Progenitor cell of endocrine pancreas (in vitro differentiated cells): ENCODE data around the gene NDUFA6. TPM values are rescaled to one million over a fixed set of nuclear protein-coding genes. Genes with fewer than 3 reads are reported as not detected.
"Not testable (repeated sequence)": the region's sequence is repeated elsewhere in the genome, so short reads cannot be mapped to it uniquely, and the experiment has no call there.

ENCODE experiments used
- DNase-seq: peaks from one replicate; pipeline ENCODE4 v3.0.0; 2021; ENCODE audit warnings: low spot score; ENCODE audit not compliant: unreplicated experiment
- H3K27ac Mint-ChIP-seq: 2 replicates; pipeline ENCODE4 v1.8.0; 2021; ENCODE audit warnings: mild to moderate bottlenecking, moderate library complexity, mixed read lengths
- H3K27me3 Mint-ChIP-seq: 2 replicates; pipeline ENCODE4 v1.8.0; 2021; ENCODE audit warnings: mixed read lengths
- H3K36me3 Mint-ChIP-seq: 2 replicates; pipeline ENCODE4 v1.8.0; 2022; ENCODE audit warnings: mixed read lengths; ENCODE audit not compliant: insufficient read depth
- H3K4me1 Mint-ChIP-seq: 2 replicates; pipeline ENCODE4 v1.8.0; 2021; ENCODE audit warnings: low read depth, mixed read lengths
- H3K4me3 Mint-ChIP-seq: 2 replicates; pipeline ENCODE4 v1.8.0; 2021; ENCODE audit warnings: low read depth, mild to moderate bottlenecking, moderate library complexity, mixed read lengths
- H3K9me3 Mint-ChIP-seq: 2 replicates; pipeline ENCODE4 v1.8.0; 2021; ENCODE audit warnings: low read depth, mixed read lengths
- total RNA-seq: library from RNA; stranded (reverse); gene quantifications from 2 replicates; pipeline ENCODE4 v1.2.1, GENCODE V29; 2021
- TF ChIP-seq, protein P1 (sequence below): fragments of 200-600 bp; sonication (generic); IDR thresholded peaks from one replicate; pipeline ENCODE4 v1.5.0; 2021; ENCODE audit warnings: antibody characterized with exemption, mild to moderate bottlenecking; ENCODE audit not compliant: unreplicated experiment

Gene NDUFA6
- total RNA-seq, 1 donor from 2014 or later, result 73.4 TPM

GRCh38 chr22:42074132-42074811, 16.3 kb downstream of the NDUFA6 start, which contains the start of gene PHETA2:
Gene PHETA2, plus strand, starts transcription at chr22:42074248. Its CDS starts 3,046 bp downstream, at chr22:42077294.
- H3K27ac Mint-ChIP-seq, result peak within 1 kb of the TSS; percentile 51
- peaks cover 17% of the 10 kb centered on the region for H3K4me1 Mint-ChIP-seq
- DNase-seq, result no peak
- peak within 1 kb of the TSS; percentile 52 for H3K4me3 Mint-ChIP-seq
- H3K9me3 Mint-ChIP-seq, result no peaks in the 10 kb centered on the region
- no peaks in the 10 kb centered on the region for H3K36me3 Mint-ChIP-seq
- peaks cover 4% of the 10 kb centered on the region for H3K27me3 Mint-ChIP-seq
- TF ChIP-seq, protein P1, sequence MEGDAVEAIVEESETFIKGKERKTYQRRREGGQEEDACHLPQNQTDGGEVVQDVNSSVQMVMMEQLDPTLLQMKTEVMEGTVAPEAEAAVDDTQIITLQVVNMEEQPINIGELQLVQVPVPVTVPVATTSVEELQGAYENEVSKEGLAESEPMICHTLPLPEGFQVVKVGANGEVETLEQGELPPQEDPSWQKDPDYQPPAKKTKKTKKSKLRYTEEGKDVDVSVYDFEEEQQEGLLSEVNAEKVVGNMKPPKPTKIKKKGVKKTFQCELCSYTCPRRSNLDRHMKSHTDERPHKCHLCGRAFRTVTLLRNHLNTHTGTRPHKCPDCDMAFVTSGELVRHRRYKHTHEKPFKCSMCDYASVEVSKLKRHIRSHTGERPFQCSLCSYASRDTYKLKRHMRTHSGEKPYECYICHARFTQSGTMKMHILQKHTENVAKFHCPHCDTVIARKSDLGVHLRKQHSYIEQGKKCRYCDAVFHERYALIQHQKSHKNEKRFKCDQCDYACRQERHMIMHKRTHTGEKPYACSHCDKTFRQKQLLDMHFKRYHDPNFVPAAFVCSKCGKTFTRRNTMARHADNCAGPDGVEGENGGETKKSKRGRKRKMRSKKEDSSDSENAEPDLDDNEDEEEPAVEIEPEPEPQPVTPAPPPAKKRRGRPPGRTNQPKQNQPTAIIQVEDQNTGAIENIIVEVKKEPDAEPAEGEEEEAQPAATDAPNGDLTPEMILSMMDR, result peak; percentile 52

- TF ChIP-seq, protein P1, result no peak
These were observed 16.9 kb downstream of the NDUFA6 start for GRCh38 chr22:42073621-42074041.

DNA sequence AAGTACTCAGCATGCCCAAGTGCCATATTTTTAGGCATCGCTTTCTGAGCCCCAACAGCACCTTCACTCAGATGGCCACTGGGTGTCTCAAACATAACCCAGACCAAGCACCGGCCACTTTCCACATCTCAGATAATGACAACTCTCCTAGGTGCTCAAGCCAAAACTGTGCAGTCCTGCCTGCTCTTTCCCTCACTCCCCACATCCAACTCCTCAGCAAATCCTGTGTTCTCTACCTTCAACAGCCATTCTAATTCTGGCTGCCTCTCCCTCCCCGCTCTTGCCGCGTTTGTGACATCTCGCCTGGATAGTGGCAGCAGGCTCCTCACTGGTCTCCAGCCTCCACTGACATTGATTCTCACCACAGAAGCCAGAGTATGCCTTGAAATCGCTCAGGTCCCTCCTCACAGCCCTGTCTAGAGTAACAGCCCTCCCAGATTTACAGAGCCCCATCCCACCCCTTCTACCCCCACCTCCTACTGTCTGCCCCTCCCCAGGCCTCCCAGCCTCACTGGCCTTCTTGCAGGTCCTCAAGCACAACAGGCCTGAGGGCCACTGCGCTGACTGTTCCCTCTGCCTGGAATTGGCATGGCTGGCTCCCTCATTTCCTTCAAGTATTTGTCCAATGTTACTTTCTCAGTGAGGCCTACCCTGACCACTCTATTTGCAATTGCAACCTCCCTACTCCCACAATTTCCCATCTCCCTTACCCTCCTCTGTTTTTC, 17.8 kb downstream of the NDUFA6 start:
- H3K9me3 Mint-ChIP-seq, result no peaks in the 10 kb centered on the region
- peak overlapping the region; percentile 52 for H3K4me3 Mint-ChIP-seq
- DNase-seq, result no peak
- TF ChIP-seq, protein P1, result no peak
- H3K27ac Mint-ChIP-seq, result no peak overlapping the region
- peaks cover 1% of the 10 kb centered on the region for H3K36me3 Mint-ChIP-seq
- peaks cover 4% of the 10 kb centered on the region for H3K27me3 Mint-ChIP-seq
- peaks cover 8% of the 10 kb centered on the region for H3K4me1 Mint-ChIP-seq

More at GRCh38 chr22:42073621-42074041, 16.9 kb downstream of the NDUFA6 start:
- Mint-ChIP-seq H3K27ac (no peak overlapping the region), H3K4me3 (peak overlapping the region; percentile 52), H3K9me3 (no peaks in the 10 kb centered on the region), H3K36me3 (no peaks in the 10 kb centered on the region), H3K4me1 (peaks cover 11% of the 10 kb centered on the region), H3K27me3 (peaks cover 4% of the 10 kb centered on the region)
- no peak for DNase-seq

DNA sequence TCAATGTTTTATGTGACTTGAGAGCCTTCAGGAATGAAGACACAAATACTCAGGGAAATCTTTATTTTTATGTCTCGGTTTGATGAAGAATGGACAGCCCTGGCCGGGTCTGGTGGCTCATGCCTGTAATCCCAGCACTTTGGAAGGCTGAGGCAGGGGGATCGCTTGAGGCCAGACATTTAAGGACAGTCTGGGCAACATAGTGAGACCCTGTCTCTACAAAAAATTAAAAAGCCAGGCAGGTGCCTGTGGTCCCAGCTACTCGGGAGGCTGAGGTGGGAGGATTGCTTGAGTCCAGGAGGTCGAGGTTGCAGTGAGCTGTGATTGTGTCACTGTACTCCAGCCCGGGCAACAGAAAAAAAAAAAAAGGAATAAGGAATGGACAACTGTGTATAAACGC, 19.1 kb downstream of the NDUFA6 start:
- not testable (repeated sequence) for H3K27ac Mint-ChIP-seq, H3K4me1 Mint-ChIP-seq, H3K36me3 Mint-ChIP-seq, H3K27me3 Mint-ChIP-seq, H3K9me3 Mint-ChIP-seq, DNase-seq
- H3K4me3 Mint-ChIP-seq, result peak overlapping the region; percentile 80

GRCh38 chr22:42070517-42071422, 19.8 kb downstream of the NDUFA6 start, which contains the start of gene NAGA:
Gene NAGA, minus strand, starts transcription at chr22:42070812. Its CDS starts 515 bp downstream, at chr22:42070297.
- H3K36me3 Mint-ChIP-seq, result peaks cover 5% of the 10 kb centered on the region
- peak within 1 kb of the TSS; percentile 80 for H3K4me3 Mint-ChIP-seq
- peaks cover 4% of the 10 kb centered on the region for H3K27me3 Mint-ChIP-seq
- peak within 1 kb of the TSS; percentile 90 for H3K27ac Mint-ChIP-seq
- TF ChIP-seq, protein P1, result no peak
- peaks cover 8% of the 10 kb centered on the region for H3K4me1 Mint-ChIP-seq
- H3K9me3 Mint-ChIP-seq, result no peaks in the 10 kb centered on the region
- peak; percentile 89 for DNase-seq
